ENCODE results near the gene AUTS2. TPM values are rescaled to one million over a fixed set of nuclear protein-coding genes. Genes with fewer than 3 reads are reported as not detected.

AUTS2 gene
- total and polyA plus RNA-seq, 2 donors (not counting 1 experiment from before 2014, with no cell fraction given), result 0.60 to 9.1 TPM

GRCh38 chr7:69826283-69826682 lies 228.0 kb downstream of the AUTS2 start:
- no peaks in the 10 kb centered on the region for H4K20me1 ChIP-seq (ENCODE audit: control insufficient read depth, extremely low read depth, insufficient read depth, low read length)
- no peaks in the 10 kb centered on the region for H3K79me2 ChIP-seq (ENCODE audit: control insufficient read depth, insufficient read depth, low read length)
- H3K36me3 ChIP-seq (ENCODE audit: control insufficient read depth, insufficient read depth, low read length), result no peaks in the 10 kb centered on the region
- no peaks in the 10 kb centered on the region for H3K4me1 ChIP-seq (ENCODE audit: control insufficient read depth, extremely low read depth, insufficient read depth, low read length)
- no peaks in the 10 kb centered on the region for H3K9me3 ChIP-seq (ENCODE audit: control insufficient read depth, insufficient read depth, low read depth, low read length)
- no peak overlapping the region for H2AFZ ChIP-seq (ENCODE audit: low read length)
- no peak overlapping the region for H3K4me2 ChIP-seq (ENCODE audit: extremely low read depth, insufficient read depth, low read length)
- TF ChIP-seq, protein P1, sequence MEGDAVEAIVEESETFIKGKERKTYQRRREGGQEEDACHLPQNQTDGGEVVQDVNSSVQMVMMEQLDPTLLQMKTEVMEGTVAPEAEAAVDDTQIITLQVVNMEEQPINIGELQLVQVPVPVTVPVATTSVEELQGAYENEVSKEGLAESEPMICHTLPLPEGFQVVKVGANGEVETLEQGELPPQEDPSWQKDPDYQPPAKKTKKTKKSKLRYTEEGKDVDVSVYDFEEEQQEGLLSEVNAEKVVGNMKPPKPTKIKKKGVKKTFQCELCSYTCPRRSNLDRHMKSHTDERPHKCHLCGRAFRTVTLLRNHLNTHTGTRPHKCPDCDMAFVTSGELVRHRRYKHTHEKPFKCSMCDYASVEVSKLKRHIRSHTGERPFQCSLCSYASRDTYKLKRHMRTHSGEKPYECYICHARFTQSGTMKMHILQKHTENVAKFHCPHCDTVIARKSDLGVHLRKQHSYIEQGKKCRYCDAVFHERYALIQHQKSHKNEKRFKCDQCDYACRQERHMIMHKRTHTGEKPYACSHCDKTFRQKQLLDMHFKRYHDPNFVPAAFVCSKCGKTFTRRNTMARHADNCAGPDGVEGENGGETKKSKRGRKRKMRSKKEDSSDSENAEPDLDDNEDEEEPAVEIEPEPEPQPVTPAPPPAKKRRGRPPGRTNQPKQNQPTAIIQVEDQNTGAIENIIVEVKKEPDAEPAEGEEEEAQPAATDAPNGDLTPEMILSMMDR (conservative IDR thresholded peaks at IDR 0.05 in 1 of 2, IDR thresholded peaks at IDR 0.05 in 1 of 2; ENCODE audit: low read depth in 1 of 2, low read length in 2 of 2), result no peak
- TF ChIP-seq EZH2 (IDR thresholded peaks at IDR 0.05; ENCODE audit: low read length, missing control alignments), result no peak
- no peaks in the 10 kb centered on the region for H3K27me3 ChIP-seq (ENCODE audit: control insufficient read depth, insufficient read depth, low read length)
- no peak overlapping the region for H3K9ac ChIP-seq (ENCODE audit: insufficient read depth, low read length)
- H3K27ac ChIP-seq (ENCODE audit: insufficient read depth, low read length), result no peak overlapping the region
- DNase-seq (ENCODE audit: low read depth in 2 of 2), result no peak
- no peak overlapping the region for H3K4me3 ChIP-seq (replicated peaks in 1 of 4; ENCODE audit: control extremely low read depth in 1 of 4, insufficient read depth in 1 of 4, low read depth in 3 of 4, low read length in 4 of 4)

- H4K20me1 ChIP-seq (ENCODE audit: control insufficient read depth, extremely low read depth, insufficient read depth, low read length), result no peaks in the 10 kb centered on the region
- no peak overlapping the region for H2AFZ ChIP-seq (ENCODE audit: low read length)
- H3K36me3 ChIP-seq (ENCODE audit: control insufficient read depth, insufficient read depth, low read length), result no peaks in the 10 kb centered on the region
- no peaks in the 10 kb centered on the region for H3K4me1 ChIP-seq (ENCODE audit: control insufficient read depth, extremely low read depth, insufficient read depth, low read length)
- no peaks in the 10 kb centered on the region for H3K9me3 ChIP-seq (ENCODE audit: control insufficient read depth, insufficient read depth, low read depth, low read length)
- DNase-seq (ENCODE audit: low read depth in 2 of 2), result no peak
- H3K4me3 ChIP-seq (replicated peaks in 1 of 4; ENCODE audit: control extremely low read depth in 1 of 4, insufficient read depth in 1 of 4, low read depth in 3 of 4, low read length in 4 of 4), result no peak overlapping the region
- TF ChIP-seq, protein P1 (conservative IDR thresholded peaks at IDR 0.05 in 1 of 2, IDR thresholded peaks at IDR 0.05 in 1 of 2; ENCODE audit: low read depth in 1 of 2, low read length in 2 of 2), result no peak
- TF ChIP-seq EZH2 (IDR thresholded peaks at IDR 0.05; ENCODE audit: low read length, missing control alignments), result no peak
- H3K9ac ChIP-seq (ENCODE audit: insufficient read depth, low read length), result no peak overlapping the region
- H3K79me2 ChIP-seq (ENCODE audit: control insufficient read depth, insufficient read depth, low read length), result no peaks in the 10 kb centered on the region
- H3K4me2 ChIP-seq (ENCODE audit: extremely low read depth, insufficient read depth, low read length), result no peak overlapping the region
- H3K27ac ChIP-seq (ENCODE audit: insufficient read depth, low read length), result no peak overlapping the region
- no peaks in the 10 kb centered on the region for H3K27me3 ChIP-seq (ENCODE audit: control insufficient read depth, insufficient read depth, low read length)
These were observed 228.9 kb downstream of the AUTS2 start for GRCh38 chr7:69827140-69827539.

GRCh38 chr7:69827558-69827957 lies 229.3 kb downstream of the AUTS2 start:
- no peak overlapping the region for H3K27ac ChIP-seq (ENCODE audit: insufficient read depth, low read length)
- no peaks in the 10 kb centered on the region for H3K27me3 ChIP-seq (ENCODE audit: control insufficient read depth, insufficient read depth, low read length)
- DNase-seq (ENCODE audit: low read depth in 2 of 2), result no peak
- TF ChIP-seq, protein P1 (conservative IDR thresholded peaks at IDR 0.05 in 1 of 2, IDR thresholded peaks at IDR 0.05 in 1 of 2; ENCODE audit: low read depth in 1 of 2, low read length in 2 of 2), result no peak
- TF ChIP-seq EZH2 (IDR thresholded peaks at IDR 0.05; ENCODE audit: low read length, missing control alignments), result no peak
- no peaks in the 10 kb centered on the region for H3K9me3 ChIP-seq (ENCODE audit: control insufficient read depth, insufficient read depth, low read depth, low read length)
- H3K4me2 ChIP-seq (ENCODE audit: extremely low read depth, insufficient read depth, low read length), result no peak overlapping the region
- H3K9ac ChIP-seq (ENCODE audit: insufficient read depth, low read length), result no peak overlapping the region
- no peaks in the 10 kb centered on the region for H3K36me3 ChIP-seq (ENCODE audit: control insufficient read depth, insufficient read depth, low read length)
- H3K79me2 ChIP-seq (ENCODE audit: control insufficient read depth, insufficient read depth, low read length), result no peaks in the 10 kb centered on the region
- H4K20me1 ChIP-seq (ENCODE audit: control insufficient read depth, extremely low read depth, insufficient read depth, low read length), result no peaks in the 10 kb centered on the region
- H2AFZ ChIP-seq (ENCODE audit: low read length), result no peak overlapping the region
- H3K4me1 ChIP-seq (ENCODE audit: control insufficient read depth, extremely low read depth, insufficient read depth, low read length), result no peaks in the 10 kb centered on the region
- H3K4me3 ChIP-seq (replicated peaks in 1 of 4; ENCODE audit: control extremely low read depth in 1 of 4, insufficient read depth in 1 of 4, low read depth in 3 of 4, low read length in 4 of 4), result no peak overlapping the region
